Measurements from ENCODE around the gene RBM28. TPM values are rescaled to one million over a fixed set of nuclear protein-coding genes. Genes with fewer than 3 reads are reported as not detected.

The RBM28 gene
- total and polyA plus RNA-seq, 2 of the 8 experiments (the other 6 are each of a cell fraction or from before 2014, with no cell fraction given), result 12.8 to 65.3 TPM

DNA sequence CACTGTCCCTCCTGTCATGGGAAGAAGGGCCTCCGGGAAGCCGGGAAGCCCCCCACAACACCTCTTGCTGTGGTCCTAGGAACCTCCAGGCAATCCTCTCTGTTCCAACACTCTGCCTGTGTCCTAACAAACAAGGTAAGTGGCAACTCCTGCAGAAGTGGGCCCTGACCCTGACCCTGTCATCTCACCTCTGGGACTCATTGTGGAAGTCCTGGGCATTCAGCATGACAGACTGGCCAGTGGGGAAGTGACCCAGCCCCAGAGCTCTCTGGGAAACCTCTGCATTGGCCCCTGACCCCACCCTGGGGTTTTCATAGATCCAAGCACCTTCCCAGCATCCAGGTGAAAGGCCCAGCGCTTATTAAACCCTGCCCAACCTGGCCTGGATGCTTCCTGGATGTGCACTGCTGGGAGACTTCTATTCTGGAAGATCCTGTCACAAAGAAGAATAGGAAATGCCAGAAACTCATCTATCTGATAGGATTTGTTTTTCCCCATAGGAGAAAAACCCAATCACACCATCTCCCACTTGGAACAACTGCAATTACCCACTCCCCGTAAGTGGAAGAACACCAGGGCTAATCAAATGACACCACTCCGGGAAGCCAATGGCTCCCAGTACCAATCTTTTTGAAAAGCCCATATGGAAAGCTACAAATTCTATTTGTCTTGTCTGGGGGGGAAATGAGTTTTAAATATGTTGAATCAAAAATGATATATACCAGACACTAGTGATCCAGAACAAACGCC, 78.4 kb downstream of the RBM28 start (continued):
- TF ChIP-seq CREB1 (IDR thresholded peaks at IDR 0.05), result no peak
